Mesendoderm (in vitro differentiated cells): ENCODE measurements around the gene SHTN1.

ENCODE experiments used
- DNase-seq: peaks from one replicate; pipeline ENCODE4 v3.0.0; 2013
- H2AK5ac ChIP-seq: 2 replicates; pipeline ENCODE4 v1.6.1; 2013; ENCODE audit warnings: low read length, inconsistent platforms
- H2BK120ac ChIP-seq: 2 replicates; pipeline ENCODE4 v1.6.1; 2013; ENCODE audit warnings: low read depth, mild to moderate bottlenecking, low read length, moderate library complexity, mixed read lengths
- H2BK15ac ChIP-seq: replicated peaks from 2 replicates; pipeline ENCODE4 v1.6.1; 2013; ENCODE audit warnings: low read depth, mild to moderate bottlenecking, moderate library complexity
- H2BK5ac ChIP-seq: 2 replicates; pipeline ENCODE4 v1.6.1; 2013; ENCODE audit warnings: low read length, inconsistent platforms
- H3K18ac ChIP-seq: 2 replicates; pipeline ENCODE4 v1.6.1; 2013; ENCODE audit warnings: mild to moderate bottlenecking, low read length, mixed read lengths
- H3K23ac ChIP-seq: one replicate; pipeline ENCODE4 v1.6.1; 2013; ENCODE audit warnings: low read length
- H3K27ac ChIP-seq: 2 replicates; pipeline ENCODE4 v1.5.1; 2013; ENCODE audit warnings: low read depth, mild to moderate bottlenecking, inconsistent platforms, low read length, moderate library complexity
- H3K27me3 ChIP-seq: 2 replicates; pipeline ENCODE4 v1.6.1; 2013; ENCODE audit warnings: low read length, control low read depth, mild to moderate bottlenecking, inconsistent platforms; ENCODE audit not compliant: insufficient read depth, poor library complexity
- H3K36me3 ChIP-seq: 2 replicates; pipeline ENCODE4 v1.6.1; 2013; ENCODE audit warnings: low read length, inconsistent platforms; ENCODE audit not compliant: control insufficient read depth, insufficient read depth
- H3K4ac ChIP-seq: one replicate; pipeline ENCODE4 v1.6.1; 2013; ENCODE audit warnings: low read depth, mild to moderate bottlenecking, low read length, moderate library complexity
- H3K4me1 ChIP-seq: 2 replicates; pipeline ENCODE4 v1.6.1; 2013; ENCODE audit warnings: low read depth, low read length, inconsistent platforms; ENCODE audit not compliant: control insufficient read depth
- H3K4me2 ChIP-seq: 2 replicates; pipeline ENCODE4 v1.6.1; 2013; ENCODE audit warnings: low read length
- H3K4me3 ChIP-seq: 2 replicates; pipeline ENCODE4 v1.5.1; 2013; ENCODE audit warnings: mild to moderate bottlenecking, low read length
- H3K56ac ChIP-seq: one replicate; pipeline ENCODE4 v1.6.1; 2013; ENCODE audit warnings: low read length
- H3K79me1 ChIP-seq: 2 replicates; pipeline ENCODE4 v1.6.1; 2013; ENCODE audit warnings: low read length, inconsistent platforms
- H3K79me2 ChIP-seq: 2 replicates; pipeline ENCODE4 v1.6.1; 2013; ENCODE audit warnings: mild to moderate bottlenecking, low read length; ENCODE audit not compliant: control insufficient read depth, insufficient read depth
- H3K9ac ChIP-seq: 2 replicates; pipeline ENCODE4 v1.6.1; 2013; ENCODE audit warnings: low read length, inconsistent platforms
- H4K5ac ChIP-seq: one replicate; pipeline ENCODE4 v1.6.1; 2013; ENCODE audit warnings: low read length
- H4K8ac ChIP-seq: one replicate; pipeline ENCODE4 v1.6.1; 2013; ENCODE audit warnings: low read depth, mild to moderate bottlenecking, control low read depth, low read length, moderate library complexity
- WGBS: extraction: QIAGEN DNeasy Blood & Tissue Kit; methylation state at CpG from one replicate; pipeline ENCODE4 v1.1.7; 2013; ENCODE audit warnings: low lambda C conversion rate, missing lambda C conversion rate; ENCODE audit not compliant: insufficient coverage; ENCODE audit errors: extremely low coverage; 5-methylcytosine and 5-hydroxymethylcytosine counted together

SHTN1 gene

GRCh38 chr10:117000580-117000979, 4.4 kb downstream of the SHTN1 start:
- H3K27ac ChIP-seq = no peak overlapping the region
- no peak overlapping the region for H3K9ac ChIP-seq
- no peak overlapping the region for H3K4me2 ChIP-seq
- H2BK5ac ChIP-seq = no peak overlapping the region
- no peak overlapping the region for H2BK15ac ChIP-seq
- no peak overlapping the region for H3K4me3 ChIP-seq
- no peak overlapping the region for H3K23ac ChIP-seq
- peak; percentile 51 for DNase-seq
- H3K56ac ChIP-seq = no peak overlapping the region
- H3K36me3 ChIP-seq = no peaks in the 10 kb centered on the region
- no peak overlapping the region for H2BK120ac ChIP-seq
- no peaks in the 10 kb centered on the region for H3K27me3 ChIP-seq
- no CpG with 5 or more reads among the region's 2 CpGs for WGBS
- no peak overlapping the region for H3K18ac ChIP-seq
- peaks cover 2% of the 10 kb centered on the region for H3K79me2 ChIP-seq
- H4K5ac ChIP-seq = no peak overlapping the region
- peaks cover under 1% of the 10 kb centered on the region for H3K4me1 ChIP-seq
- peaks cover 2% of the 10 kb centered on the region for H3K79me1 ChIP-seq
- H2AK5ac ChIP-seq = no peak overlapping the region
- no peak overlapping the region for H3K4ac ChIP-seq
- no peak overlapping the region for H4K8ac ChIP-seq

GRCh38 chr10:116998172-116998571, 6.8 kb downstream of the SHTN1 start:
- no peaks in the 10 kb centered on the region for H3K36me3 ChIP-seq
- peaks cover 2% of the 10 kb centered on the region for H3K79me1 ChIP-seq
- no peak overlapping the region for H3K56ac ChIP-seq
- H3K23ac ChIP-seq = no peak overlapping the region
- H2BK15ac ChIP-seq = no peak overlapping the region
- H2AK5ac ChIP-seq = no peak overlapping the region
- no peak overlapping the region for H3K18ac ChIP-seq
- DNase-seq = no peak
- H3K4me3 ChIP-seq = no peak overlapping the region
- no peak overlapping the region for H3K27ac ChIP-seq
- no CpG with 5 or more reads among the region's 4 CpGs for WGBS
- no peak overlapping the region for H3K4ac ChIP-seq
- H3K4me2 ChIP-seq = no peak overlapping the region
- no peak overlapping the region for H4K8ac ChIP-seq
- H2BK5ac ChIP-seq = no peak overlapping the region
- H2BK120ac ChIP-seq = no peak overlapping the region
- no peak overlapping the region for H3K9ac ChIP-seq
- H3K27me3 ChIP-seq = no peaks in the 10 kb centered on the region
- H3K4me1 ChIP-seq = no peaks in the 10 kb centered on the region
- H3K79me2 ChIP-seq = no peaks in the 10 kb centered on the region
- H4K5ac ChIP-seq = no peak overlapping the region

GRCh38 chr10:116997015-116997414, 8.0 kb downstream of the SHTN1 start:
- no peak overlapping the region for H3K23ac ChIP-seq
- no peak overlapping the region for H3K4ac ChIP-seq
- H3K79me1 ChIP-seq = peaks cover 2% of the 10 kb centered on the region
- no peak overlapping the region for H2BK15ac ChIP-seq
- no peak overlapping the region for H4K8ac ChIP-seq
- no peak overlapping the region for H3K4me2 ChIP-seq
- no peak overlapping the region for H2AK5ac ChIP-seq
- H3K18ac ChIP-seq = no peak overlapping the region
- no peaks in the 10 kb centered on the region for H3K79me2 ChIP-seq
- no peak overlapping the region for H3K9ac ChIP-seq
- no peak overlapping the region for H3K56ac ChIP-seq
- no peak overlapping the region for H4K5ac ChIP-seq
- no peak overlapping the region for H3K4me3 ChIP-seq
- no peaks in the 10 kb centered on the region for H3K36me3 ChIP-seq
- H2BK120ac ChIP-seq = no peak overlapping the region
- no peak overlapping the region for H3K27ac ChIP-seq
- no peak overlapping the region for H2BK5ac ChIP-seq
- H3K4me1 ChIP-seq = no peaks in the 10 kb centered on the region
- no peaks in the 10 kb centered on the region for H3K27me3 ChIP-seq
- WGBS = no CpG with 5 or more reads among the region's 2 CpGs
- DNase-seq = no peak

GRCh38 chr10:116995648-116996047, 9.3 kb downstream of the SHTN1 start:
- no CpG with 5 or more reads among the region's 3 CpGs for WGBS
- no peak overlapping the region for H2BK5ac ChIP-seq
- no peaks in the 10 kb centered on the region for H3K36me3 ChIP-seq
- no peaks in the 10 kb centered on the region for H3K4me1 ChIP-seq
- H3K27me3 ChIP-seq = no peaks in the 10 kb centered on the region
- H3K4me2 ChIP-seq = no peak overlapping the region
- H3K23ac ChIP-seq = no peak overlapping the region
- no peak overlapping the region for H2BK15ac ChIP-seq
- no peaks in the 10 kb centered on the region for H3K79me2 ChIP-seq
- H3K9ac ChIP-seq = no peak overlapping the region
- no peak overlapping the region for H3K27ac ChIP-seq
- no peak overlapping the region for H3K56ac ChIP-seq
- H3K4me3 ChIP-seq = no peak overlapping the region
- H3K4ac ChIP-seq = no peak overlapping the region
- DNase-seq = peak; percentile 41
- no peak overlapping the region for H4K5ac ChIP-seq
- H3K79me1 ChIP-seq = peaks cover 2% of the 10 kb centered on the region
- H3K18ac ChIP-seq = no peak overlapping the region
- no peak overlapping the region for H4K8ac ChIP-seq
- H2AK5ac ChIP-seq = no peak overlapping the region
- H2BK120ac ChIP-seq = no peak overlapping the region

GRCh38 chr10:116994113-116994890, 10.7 kb downstream of the SHTN1 start:
- H3K18ac ChIP-seq = no peak overlapping the region
- no peak overlapping the region for H2AK5ac ChIP-seq
- no peak for DNase-seq
- 100% methylated on average over 1 of the region's 1 CpG for WGBS
- H3K4me2 ChIP-seq = no peak overlapping the region
- H2BK5ac ChIP-seq = no peak overlapping the region
- H3K27me3 ChIP-seq = no peaks in the 10 kb centered on the region
- no peaks in the 10 kb centered on the region for H3K79me2 ChIP-seq
- no peak overlapping the region for H3K4me3 ChIP-seq
- no peak overlapping the region for H3K4ac ChIP-seq
- no peak overlapping the region for H3K56ac ChIP-seq
- no peak overlapping the region for H4K8ac ChIP-seq
- H3K4me1 ChIP-seq = peaks cover 4% of the 10 kb centered on the region
- H2BK120ac ChIP-seq = no peak overlapping the region
- H3K27ac ChIP-seq = no peak overlapping the region
- no peaks in the 10 kb centered on the region for H3K79me1 ChIP-seq
- H3K36me3 ChIP-seq = no peaks in the 10 kb centered on the region
- H3K23ac ChIP-seq = no peak overlapping the region
- H2BK15ac ChIP-seq = no peak overlapping the region
- H3K9ac ChIP-seq = no peak overlapping the region
- H4K5ac ChIP-seq = no peak overlapping the region

GRCh38 chr10:116993610-116994009, 11.4 kb downstream of the SHTN1 start:
- no peak overlapping the region for H3K56ac ChIP-seq
- H4K5ac ChIP-seq = no peak overlapping the region
- H3K23ac ChIP-seq = no peak overlapping the region
- H2BK120ac ChIP-seq = no peak overlapping the region
- no peak overlapping the region for H3K18ac ChIP-seq
- no peak overlapping the region for H3K4me3 ChIP-seq
- H3K27me3 ChIP-seq = no peaks in the 10 kb centered on the region
- H4K8ac ChIP-seq = no peak overlapping the region
- no peaks in the 10 kb centered on the region for H3K79me2 ChIP-seq
- no peak overlapping the region for H3K9ac ChIP-seq
- H3K27ac ChIP-seq = no peak overlapping the region
- H3K4ac ChIP-seq = no peak overlapping the region
- H2BK15ac ChIP-seq = no peak overlapping the region
- no peak overlapping the region for H3K4me2 ChIP-seq
- peaks cover 4% of the 10 kb centered on the region for H3K4me1 ChIP-seq
- H3K36me3 ChIP-seq = no peaks in the 10 kb centered on the region
- WGBS = no CpG with 5 or more reads among the region's 2 CpGs
- H2AK5ac ChIP-seq = no peak overlapping the region
- no peak overlapping the region for H2BK5ac ChIP-seq
- H3K79me1 ChIP-seq = no peaks in the 10 kb centered on the region
- no peak for DNase-seq
